CD4-positive, CD25-positive, alpha-beta regulatory T cell (primary cell): Measurements from ENCODE around the gene CDC25B. TPM values are rescaled to one million over a fixed set of nuclear protein-coding genes. Genes with fewer than 3 reads are reported as not detected.

Experiments used
- ATAC-seq, 2 donors: fragments of 150-1000 bp; cut with Tn5 transposase; one replicate each; pipeline ENCODE4 v1.10.0; 2021; ENCODE audit warnings: low read depth in 2 of 2, moderate number of reproducible peaks in 2 of 2, moderate library complexity in 1 of 2
- DNase-seq, 3 donors: peaks; one replicate each; pipeline versions ENCODE4 v3.0.0 to v3.0.0-alpha.2; 2012 to 2022; ENCODE audit warnings: mixed read lengths in 1 of 3
- H3K27ac ChIP-seq: one replicate; pipeline ENCODE4 v1.7.0; 2013; ENCODE audit warnings: mild to moderate bottlenecking, low read length; ENCODE audit not compliant: insufficient read depth, poor library complexity, severe bottlenecking
- H3K27me3 ChIP-seq: one replicate; pipeline ENCODE4 v1.7.0; 2013; ENCODE audit warnings: low read length; ENCODE audit not compliant: control insufficient read depth, insufficient read depth
- H3K36me3 ChIP-seq: one replicate; pipeline ENCODE4 v1.7.0; 2013; ENCODE audit warnings: mild to moderate bottlenecking, low read length, moderate library complexity; ENCODE audit not compliant: control insufficient read depth, insufficient read depth
- H3K4me1 ChIP-seq: 2 replicates; pipeline ENCODE4 v1.7.0; 2013; ENCODE audit warnings: mild to moderate bottlenecking, low read length; ENCODE audit not compliant: insufficient read depth, control insufficient read depth, poor library complexity, severe bottlenecking
- H3K4me3 ChIP-seq: one replicate; pipeline ENCODE4 v1.7.0; 2013; ENCODE audit warnings: low read depth, mild to moderate bottlenecking, low read length, moderate library complexity
- H3K9me3 ChIP-seq, 2 experiments: 1 replicate in 1 of 2; 2 replicates in 1 of 2; pipeline ENCODE4 v1.7.0; 2013; ENCODE audit warnings: low read length in 2 of 2, mild to moderate bottlenecking in 1 of 2, moderate library complexity in 1 of 2; ENCODE audit not compliant: control insufficient read depth in 2 of 2
- H3K27ac Mint-ChIP-seq, 3 donors: one replicate each; pipeline ENCODE4 v1.8.0; 2020 to 2022; ENCODE audit warnings: mild to moderate bottlenecking in 3 of 3, mixed read lengths in 3 of 3, moderate library complexity in 2 of 3
- H3K27me3 Mint-ChIP-seq: one replicate; pipeline ENCODE4 v1.8.0; 2022; ENCODE audit warnings: mild to moderate bottlenecking, mixed read lengths
- H3K36me3 Mint-ChIP-seq: one replicate; pipeline ENCODE4 v1.8.0; 2020; ENCODE audit warnings: mixed read lengths
- H3K4me1 Mint-ChIP-seq, 4 donors: one replicate each; pipeline ENCODE4 v1.8.0; 2020 to 2022; ENCODE audit warnings: mixed read lengths in 4 of 4, mild to moderate bottlenecking in 1 of 4
- H3K4me3 Mint-ChIP-seq, 4 donors: one replicate each; pipeline ENCODE4 v1.8.0; 2020 to 2022; ENCODE audit warnings: mild to moderate bottlenecking in 4 of 4, mixed read lengths in 4 of 4, moderate library complexity in 3 of 4
- H3K9me3 Mint-ChIP-seq, 7 donors: one replicate each; pipeline ENCODE4 v1.8.0; 2020 to 2022; ENCODE audit warnings: mixed read lengths in 7 of 7, mild to moderate bottlenecking in 3 of 7, moderate library complexity in 2 of 7
- polyA plus RNA-seq, 4 donors: library from polyadenylated mRNA; unstranded; fragments of 300-500 nt; fragmentation: Illumina TruSeq; gene quantifications; one replicate each; pipeline ENCODE4 v1.2.3, GENCODE V29; 2021
- total RNA-seq: library from RNA; stranded (reverse); gene quantifications from one replicate; pipeline ENCODE4 v1.2.3, GENCODE V29; 2022

CDC25B gene
- total and polyA plus RNA-seq, 5 donors from 2014 or later: 39.7 to 310 (median 47.6) TPM

DNA sequence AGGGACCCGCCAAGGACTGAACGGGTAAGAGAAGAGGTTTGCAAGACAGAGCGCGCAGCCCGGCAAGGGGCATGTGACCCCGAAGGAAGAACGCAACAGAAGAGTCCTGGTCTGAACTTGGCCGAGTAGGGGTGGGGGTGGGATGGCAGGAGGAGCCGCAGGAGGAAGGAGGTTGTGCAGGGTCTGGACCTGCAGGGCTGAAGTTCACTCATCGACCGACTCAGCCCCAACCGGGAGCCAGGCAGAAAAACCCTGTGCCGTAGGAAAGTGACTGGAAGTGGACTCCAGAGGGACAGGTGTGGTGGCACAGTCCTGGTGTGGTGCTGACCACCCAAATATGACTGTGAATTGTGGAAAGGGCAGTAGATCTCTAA, 43.7 kb upstream of the CDC25B start:
- H3K36me3 ChIP-seq: no peaks in the 10 kb centered on the region
- Mint-ChIP-seq H3K27me3 (peaks cover 4% of the 10 kb centered on the region), H3K9me3 (no peaks in the 10 kb centered on the region), H3K27ac (peak overlapping the region in 2 of 3 donors; percentile 27 to 80), H3K4me3 (peak overlapping the region in 3 of 4 donors; percentile 41 to 76 (median 70)), H3K4me1 (peaks cover 0 to 16% (median 2%) of the 10 kb centered on the region in 4 donors), H3K36me3 (peaks cover 3% of the 10 kb centered on the region)
- H3K27ac ChIP-seq: no peak overlapping the region
- no peak overlapping the region for H3K4me3 ChIP-seq
- DNase-seq (no peak), ATAC-seq (no peak)
- no peaks in the 10 kb centered on the region for H3K4me1 ChIP-seq
- H3K27me3 ChIP-seq: no peaks in the 10 kb centered on the region
- H3K9me3 ChIP-seq: no peaks in the 10 kb centered on the region

DNA sequence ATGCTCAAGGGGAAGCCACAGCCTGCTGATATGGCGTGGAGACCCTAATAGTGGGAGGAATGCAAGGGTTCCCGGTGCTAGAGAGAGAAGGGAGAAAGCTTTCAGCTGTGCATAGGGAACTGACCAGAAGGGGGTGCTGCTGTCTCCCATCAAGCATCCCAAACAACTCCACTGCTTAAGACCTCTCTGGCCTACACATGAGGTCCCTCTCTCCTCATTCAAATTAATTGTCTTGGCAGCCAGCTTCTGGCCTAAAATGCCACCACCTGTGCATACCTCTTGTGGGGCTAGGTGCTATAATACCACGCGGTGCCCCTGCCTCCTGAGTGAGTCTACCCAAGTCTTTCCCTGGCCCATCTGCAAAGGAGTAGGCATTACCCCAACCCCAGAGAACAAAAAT, 43.0 kb upstream of the CDC25B start:
- H3K27ac ChIP-seq: no peak overlapping the region
- no peaks in the 10 kb centered on the region for H3K4me1 ChIP-seq
- no peaks in the 10 kb centered on the region for H3K36me3 ChIP-seq
- peaks cover 0 to 13% (median 2%) of the 10 kb centered on the region in 4 donors for H3K4me1 Mint-ChIP-seq
- no peaks in the 10 kb centered on the region for H3K9me3 ChIP-seq
- H3K36me3 Mint-ChIP-seq: peaks cover 5% of the 10 kb centered on the region
- H3K27me3 ChIP-seq: no peaks in the 10 kb centered on the region
- DNase-seq: peak; percentile 35 to 80 (median 63)
- H3K9me3 Mint-ChIP-seq: no peaks in the 10 kb centered on the region
- H3K27ac Mint-ChIP-seq: peak overlapping the region in 1 of 3 donors; percentile 65
- H3K4me3 ChIP-seq: no peak overlapping the region
- H3K27me3 Mint-ChIP-seq: no peaks in the 10 kb centered on the region
- peak overlapping the region in 3 of 4 donors; percentile 30 to 70 (median 53) for H3K4me3 Mint-ChIP-seq
- ATAC-seq: peak; percentile 65 to 68

DNA sequence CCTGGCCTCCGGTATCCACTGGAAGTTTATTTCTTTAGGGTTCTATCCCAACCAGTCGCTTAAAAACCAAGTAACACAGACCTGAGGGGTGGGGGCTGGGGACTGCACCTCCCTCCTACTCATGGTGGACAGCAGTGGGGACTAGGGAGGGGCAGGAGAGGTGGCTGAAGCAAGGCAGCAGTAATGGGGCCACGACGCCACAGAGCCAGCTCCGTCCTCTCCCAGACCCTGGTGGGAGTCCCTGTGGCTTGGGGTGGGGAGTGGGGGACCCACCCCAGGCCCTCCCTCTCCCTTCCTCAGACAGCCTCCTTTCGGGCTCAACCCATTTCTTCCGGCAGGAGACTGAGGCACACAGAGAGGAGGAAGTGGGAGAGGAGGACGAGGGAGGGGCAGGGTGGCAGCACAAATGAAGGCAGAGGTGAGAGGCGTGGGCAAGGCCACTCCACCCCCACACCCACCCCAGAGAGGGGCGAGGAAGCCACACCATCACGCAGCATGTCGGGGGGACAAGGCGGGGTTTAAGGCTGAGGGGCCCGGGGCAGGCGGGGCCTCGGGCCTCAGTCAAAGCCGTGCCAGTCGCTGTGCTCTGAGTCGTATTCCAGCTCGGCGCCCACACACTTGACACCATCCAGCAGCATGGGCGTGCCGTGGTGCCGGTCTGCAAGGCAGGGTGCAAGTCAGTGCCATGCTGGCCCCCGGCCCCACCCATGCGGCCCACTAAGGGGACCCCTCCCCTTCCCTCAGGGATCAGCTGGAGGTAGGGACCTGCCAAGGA, 42.4 kb upstream of the CDC25B start:
- no peaks in the 10 kb centered on the region for H3K27me3 Mint-ChIP-seq
- ATAC-seq: no peak
- H3K27ac Mint-ChIP-seq: peak overlapping the region in 1 of 3 donors; percentile 65
- DNase-seq: no peak
- peaks cover 7% of the 10 kb centered on the region for H3K36me3 Mint-ChIP-seq
- H3K4me3 Mint-ChIP-seq: no peak overlapping the region
- Histone ChIP-seq H3K4me1 (no peaks in the 10 kb centered on the region), H3K4me3 (no peak overlapping the region), H3K27ac (no peak overlapping the region), H3K9me3 (no peaks in the 10 kb centered on the region), H3K27me3 (no peaks in the 10 kb centered on the region), H3K36me3 (no peaks in the 10 kb centered on the region)
- H3K9me3 Mint-ChIP-seq: no peaks in the 10 kb centered on the region
- H3K4me1 Mint-ChIP-seq: peaks cover 0 to 13% (median 2%) of the 10 kb centered on the region in 4 donors

DNA sequence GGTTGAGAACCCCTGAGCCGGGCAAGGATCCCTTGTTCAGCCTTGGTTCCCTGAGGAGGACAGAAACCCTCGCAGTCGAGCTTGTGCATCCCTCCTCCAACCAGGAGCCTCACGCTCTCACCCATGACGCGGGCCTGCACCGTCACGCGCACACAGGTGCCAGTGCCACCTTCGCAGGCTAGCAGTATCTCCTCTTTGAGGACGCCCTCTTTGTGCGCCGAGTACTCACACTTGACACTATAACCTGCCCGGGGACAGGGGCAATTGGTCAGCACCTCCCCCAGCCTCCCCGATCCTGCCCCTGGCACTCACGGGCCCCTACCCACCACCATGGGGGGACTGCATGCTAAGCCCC, 41.9 kb upstream of the CDC25B start:
- H3K4me3 ChIP-seq: no peak overlapping the region
- Mint-ChIP-seq H3K9me3 (no peaks in the 10 kb centered on the region), H3K36me3 (peaks cover 7% of the 10 kb centered on the region), H3K27ac (peak overlapping the region in 1 of 3 donors; percentile 79), H3K4me1 (peaks cover 0 to 13% (median 2%) of the 10 kb centered on the region in 4 donors), H3K4me3 (no peak overlapping the region), H3K27me3 (no peaks in the 10 kb centered on the region)
- no peaks in the 10 kb centered on the region for H3K36me3 ChIP-seq
- H3K27me3 ChIP-seq: no peaks in the 10 kb centered on the region
- no peaks in the 10 kb centered on the region for H3K4me1 ChIP-seq
- ATAC-seq (no peak), DNase-seq (no peak)
- H3K9me3 ChIP-seq: no peaks in the 10 kb centered on the region
- H3K27ac ChIP-seq: no peak overlapping the region

DNA sequence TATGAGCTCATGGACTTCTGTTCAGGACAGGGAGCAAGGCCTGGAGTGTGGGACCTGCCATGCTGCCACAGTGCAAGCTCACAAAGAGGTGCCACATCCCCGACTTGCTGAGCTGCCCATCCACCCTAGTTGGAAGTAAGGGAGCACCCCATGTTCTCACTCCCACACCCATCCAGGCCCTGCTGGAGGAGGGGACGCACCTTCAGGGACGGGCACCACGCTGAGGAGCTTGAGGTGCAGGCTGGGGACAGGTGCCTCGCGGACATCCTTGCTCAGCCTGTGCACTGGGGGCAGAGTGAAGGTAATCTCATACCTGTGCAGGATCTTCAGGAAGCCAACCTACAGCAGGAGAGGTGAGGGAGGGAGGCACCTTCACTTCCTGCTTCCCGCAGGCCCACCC, 40.8 kb upstream of the CDC25B start:
- H3K9me3 Mint-ChIP-seq: no peaks in the 10 kb centered on the region

DNA sequence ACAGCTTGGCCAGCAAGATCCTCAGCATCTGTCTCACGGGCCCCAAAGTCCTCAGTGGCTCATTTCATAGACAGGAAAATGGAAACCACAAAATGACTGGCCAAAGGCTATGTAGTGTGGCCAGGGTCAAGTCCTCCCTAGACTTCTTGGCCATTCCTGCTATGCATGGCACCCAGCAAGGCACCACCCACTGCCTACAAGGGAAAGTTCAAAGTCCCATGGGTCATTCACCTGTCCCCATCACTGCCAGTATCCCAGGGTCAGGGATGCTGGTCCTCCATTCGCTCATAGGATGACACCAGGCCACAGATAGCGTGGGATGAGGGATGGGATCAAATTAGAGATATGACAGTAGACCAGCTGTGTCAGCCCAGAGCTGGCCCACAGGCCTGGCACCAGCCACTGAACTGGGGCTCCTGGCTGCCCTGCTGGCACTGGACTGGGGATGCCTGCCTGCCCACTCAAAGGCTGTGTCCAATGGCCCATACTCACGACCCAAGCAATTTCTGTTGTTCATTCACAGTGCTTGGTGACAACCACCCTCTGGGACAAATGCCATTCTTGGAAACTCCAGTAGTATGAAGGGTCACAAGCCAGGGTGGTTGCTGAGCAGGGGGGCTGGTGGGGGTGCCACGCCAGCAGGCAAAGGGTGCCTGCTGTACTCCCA, 40.2 kb upstream of the CDC25B start:
- no peaks in the 10 kb centered on the region for H3K27me3 Mint-ChIP-seq
- H3K4me3 ChIP-seq: no peak overlapping the region
- H3K27ac ChIP-seq: no peak overlapping the region
- DNase-seq (no peak), ATAC-seq (no peak)
- H3K9me3 ChIP-seq: no peaks in the 10 kb centered on the region
- H3K4me3 Mint-ChIP-seq: no peak overlapping the region
- H3K27me3 ChIP-seq: no peaks in the 10 kb centered on the region
- no peaks in the 10 kb centered on the region for H3K9me3 Mint-ChIP-seq
- H3K4me1 Mint-ChIP-seq: peaks cover 0 to 16% (median 2%) of the 10 kb centered on the region in 4 donors
- H3K4me1 ChIP-seq: no peaks in the 10 kb centered on the region
- no peaks in the 10 kb centered on the region for H3K36me3 ChIP-seq
- H3K36me3 Mint-ChIP-seq: peaks cover 11% of the 10 kb centered on the region
- H3K27ac Mint-ChIP-seq: no peak overlapping the region

More for the DNA sequence above, 40.8 kb upstream of the CDC25B start:
- Mint-ChIP-seq H3K27ac (peak overlapping the region in 1 of 3 donors; percentile 79), H3K4me1 (peaks cover 0 to 16% (median 2%) of the 10 kb centered on the region in 4 donors), H3K36me3 (peaks cover 11% of the 10 kb centered on the region), H3K27me3 (no peaks in the 10 kb centered on the region), H3K4me3 (no peak overlapping the region)
- Histone ChIP-seq H3K36me3 (no peaks in the 10 kb centered on the region), H3K27me3 (no peaks in the 10 kb centered on the region), H3K27ac (no peak overlapping the region), H3K4me3 (no peak overlapping the region), H3K9me3 (no peaks in the 10 kb centered on the region), H3K4me1 (no peaks in the 10 kb centered on the region)
- DNase-seq: no peak
- ATAC-seq: no peak

DNA sequence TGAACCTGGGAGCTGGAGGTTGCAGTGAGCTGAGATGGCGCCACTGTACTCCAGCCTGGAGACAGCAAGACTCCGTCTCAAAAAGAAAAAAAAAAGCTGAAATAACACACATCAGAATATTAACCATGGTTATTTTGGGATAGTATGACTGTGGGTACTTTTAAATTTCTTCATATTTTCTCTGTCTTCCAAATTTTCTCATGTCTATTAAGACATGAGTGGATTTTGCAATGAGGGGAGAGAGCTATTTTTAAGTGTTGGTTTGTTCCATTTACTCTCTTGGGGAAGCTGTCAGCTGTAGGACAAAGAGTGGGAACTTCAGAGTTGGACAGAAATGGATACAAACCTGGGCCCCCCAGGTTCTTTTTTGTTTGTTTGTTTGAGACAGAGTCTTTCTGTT, 38.8 kb upstream of the CDC25B start:
- no peaks in the 10 kb centered on the region for H3K9me3 ChIP-seq

More for the DNA sequence above, 38.8 kb upstream of the CDC25B start:
- H3K27ac Mint-ChIP-seq: no peak overlapping the region
- peaks cover 0 to 1% (median 0%) of the 10 kb centered on the region in 7 donors for H3K9me3 Mint-ChIP-seq
- peaks cover 0 to 13% (median 3%) of the 10 kb centered on the region in 4 donors for H3K4me1 Mint-ChIP-seq
- H3K27me3 Mint-ChIP-seq: no peaks in the 10 kb centered on the region
- H3K27ac ChIP-seq: no peak overlapping the region
- ATAC-seq (no peak), DNase-seq (no peak)
- peaks cover 11% of the 10 kb centered on the region for H3K36me3 Mint-ChIP-seq
- no peaks in the 10 kb centered on the region for H3K4me1 ChIP-seq
- no peak overlapping the region for H3K4me3 Mint-ChIP-seq
- no peaks in the 10 kb centered on the region for H3K27me3 ChIP-seq
- H3K36me3 ChIP-seq: no peaks in the 10 kb centered on the region
- no peak overlapping the region for H3K4me3 ChIP-seq
